Subcutaneous abdominal adipose tissue (tissue), 5 donors: ENCODE measurements around the gene SLC35G2.

Source experiments
- H3K27ac ChIP-seq: one replicate; pipeline ENCODE4 v1.7.0; 2013; ENCODE audit warnings: low read depth, mild to moderate bottlenecking, inconsistent platforms, low read length, moderate library complexity
- H3K27me3 ChIP-seq, 5 donors: one replicate each; pipeline ENCODE4 v1.7.0; 2013; ENCODE audit warnings: low read length in 5 of 5, inconsistent platforms in 1 of 5; ENCODE audit not compliant: control insufficient read depth in 5 of 5, insufficient read depth in 4 of 5
- H3K36me3 ChIP-seq, 5 donors: one replicate each; pipeline ENCODE4 v1.7.0; 2013; ENCODE audit warnings: low read length in 5 of 5; ENCODE audit not compliant: control insufficient read depth in 5 of 5, insufficient read depth in 5 of 5
- H3K4me1 ChIP-seq, 5 donors: one replicate each; pipeline ENCODE4 v1.7.0; 2013; ENCODE audit warnings: low read length in 5 of 5, mild to moderate bottlenecking in 3 of 5, moderate library complexity in 1 of 5; ENCODE audit not compliant: control insufficient read depth in 5 of 5, insufficient read depth in 5 of 5
- H3K4me3 ChIP-seq, 5 donors: one replicate each; pipeline ENCODE4 v1.7.0; 2013; ENCODE audit warnings: low read length in 5 of 5, low read depth in 1 of 5
- H3K9ac ChIP-seq, 5 donors: one replicate each; pipeline ENCODE4 v1.7.0; 2013; ENCODE audit warnings: low read length in 5 of 5, mild to moderate bottlenecking in 4 of 5, moderate library complexity in 3 of 5
- H3K9me3 ChIP-seq, 5 donors: one replicate each; pipeline ENCODE4 v1.7.0; 2013; ENCODE audit warnings: low read length in 5 of 5; ENCODE audit not compliant: control insufficient read depth in 5 of 5
- donor health status: healthy.
- donor health status: healthy.
- donor health status: healthy.
- donor health status: healthy.
- donor health status: healthy.

The SLC35G2 gene

GRCh38 chr3:136818769-136819391, at the start of gene SLC35G2:
TSS of gene SLC35G2 (plus strand) at chr3:136819126. CDS start at chr3:136854461, 35,335 bp downstream.
- peak within 1 kb of the TSS; percentile 94 for H3K27ac ChIP-seq
- peaks cover 11 to 35% (median 23%) of the 10 kb centered on the region in 5 donors for H3K4me1 ChIP-seq
- H3K9me3 ChIP-seq, result peaks cover 0 to 5% (median 0%) of the 10 kb centered on the region in 5 donors
- H3K4me3 ChIP-seq, result peak within 1 kb of the TSS; percentile 67 to 90 (median 84)
- H3K36me3 ChIP-seq, result peaks cover 0 to 3% (median 0%) of the 10 kb centered on the region in 5 donors
- peaks cover 0 to 2% (median 0%) of the 10 kb centered on the region in 5 donors for H3K27me3 ChIP-seq
- peak within 1 kb of the TSS; percentile 77 to 84 (median 82) for H3K9ac ChIP-seq

- no peaks in the 10 kb centered on the region for H3K36me3 ChIP-seq
- H3K27ac ChIP-seq, result no peak overlapping the region
- H3K9ac ChIP-seq, result no peak overlapping the region
These were observed 46.2 kb upstream of the SLC35G2 start for GRCh38 chr3:136772709-136773108.

GRCh38 chr3:136778865-136779264, 40.1 kb upstream of the SLC35G2 start:
- Histone ChIP-seq H3K36me3 (no peaks in the 10 kb centered on the region), H3K9ac (no peak overlapping the region), H3K4me1 (no peaks in the 10 kb centered on the region), H3K4me3 (no peak overlapping the region), H3K27me3 (no peaks in the 10 kb centered on the region), H3K9me3 (no peaks in the 10 kb centered on the region), H3K27ac (no peak overlapping the region)

More at GRCh38 chr3:136772709-136773108, 46.2 kb upstream of the SLC35G2 start:
- no peaks in the 10 kb centered on the region for H3K27me3 ChIP-seq
- H3K4me3 ChIP-seq, result no peak overlapping the region
- no peaks in the 10 kb centered on the region for H3K9me3 ChIP-seq
- H3K4me1 ChIP-seq, result no peaks in the 10 kb centered on the region

- no peak overlapping the region for H3K9ac ChIP-seq
- no peak overlapping the region for H3K4me3 ChIP-seq
- H3K4me1 ChIP-seq, result peaks cover 0 to 3% (median 0%) of the 10 kb centered on the region in 5 donors
- H3K27ac ChIP-seq, result no peak overlapping the region
- no peaks in the 10 kb centered on the region for H3K27me3 ChIP-seq
- H3K36me3 ChIP-seq, result no peaks in the 10 kb centered on the region
- H3K9me3 ChIP-seq, result no peaks in the 10 kb centered on the region
These were observed 38.2 kb upstream of the SLC35G2 start for GRCh38 chr3:136780741-136781140.

GRCh38 chr3:136783708-136784191, 35.2 kb upstream of the SLC35G2 start:
- Histone ChIP-seq H3K9me3 (no peaks in the 10 kb centered on the region), H3K27ac (no peak overlapping the region), H3K4me3 (no peak overlapping the region), H3K4me1 (peaks cover 2 to 23% (median 19%) of the 10 kb centered on the region in 5 donors), H3K36me3 (no peaks in the 10 kb centered on the region), H3K9ac (no peak overlapping the region), H3K27me3 (no peaks in the 10 kb centered on the region)

GRCh38 chr3:136787349-136787748, 31.6 kb upstream of the SLC35G2 start:
- H3K4me3 ChIP-seq, result peak overlapping the region in 1 of 5 donors; percentile 30
- H3K9me3 ChIP-seq, result no peaks in the 10 kb centered on the region
- H3K27me3 ChIP-seq, result no peaks in the 10 kb centered on the region
- peak overlapping the region; percentile 95 for H3K27ac ChIP-seq
- peak overlapping the region in 1 of 5 donors; percentile 53 for H3K9ac ChIP-seq
- peaks cover 2 to 29% (median 19%) of the 10 kb centered on the region in 5 donors for H3K4me1 ChIP-seq
- H3K36me3 ChIP-seq, result no peaks in the 10 kb centered on the region

GRCh38 chr3:136788154-136788553, 30.8 kb upstream of the SLC35G2 start:
- no peak overlapping the region for H3K9ac ChIP-seq
- H3K9me3 ChIP-seq, result no peaks in the 10 kb centered on the region
- H3K4me3 ChIP-seq, result no peak overlapping the region
- peak overlapping the region; percentile 50 for H3K27ac ChIP-seq
- H3K4me1 ChIP-seq, result peaks cover 2 to 29% (median 21%) of the 10 kb centered on the region in 5 donors
- no peaks in the 10 kb centered on the region for H3K27me3 ChIP-seq
- no peaks in the 10 kb centered on the region for H3K36me3 ChIP-seq

- Histone ChIP-seq H3K4me3 (no peak overlapping the region), H3K27me3 (no peaks in the 10 kb centered on the region), H3K9ac (no peak overlapping the region), H3K9me3 (no peaks in the 10 kb centered on the region), H3K36me3 (no peaks in the 10 kb centered on the region), H3K4me1 (peaks cover 2 to 33% (median 27%) of the 10 kb centered on the region in 5 donors), H3K27ac (no peak overlapping the region)
These were observed 28.9 kb upstream of the SLC35G2 start for GRCh38 chr3:136789976-136790375.

GRCh38 chr3:136790786-136791185, 28.1 kb upstream of the SLC35G2 start:
- H3K27me3 ChIP-seq, result no peaks in the 10 kb centered on the region
- H3K9me3 ChIP-seq, result no peaks in the 10 kb centered on the region
- H3K9ac ChIP-seq, result no peak overlapping the region
- no peak overlapping the region for H3K27ac ChIP-seq
- H3K4me3 ChIP-seq, result no peak overlapping the region
- H3K4me1 ChIP-seq, result peaks cover 2 to 33% (median 27%) of the 10 kb centered on the region in 5 donors
- no peaks in the 10 kb centered on the region for H3K36me3 ChIP-seq

- Histone ChIP-seq H3K4me1 (peaks cover 0 to 18% (median 12%) of the 10 kb centered on the region in 5 donors), H3K9me3 (no peaks in the 10 kb centered on the region), H3K27ac (no peak overlapping the region), H3K9ac (no peak overlapping the region), H3K4me3 (no peak overlapping the region), H3K27me3 (no peaks in the 10 kb centered on the region), H3K36me3 (no peaks in the 10 kb centered on the region)
These were observed 26.2 kb upstream of the SLC35G2 start for GRCh38 chr3:136792556-136793330.
